ENCODE data around the gene STMND1. TPM values are rescaled to one million over a fixed set of nuclear protein-coding genes. Genes with fewer than 3 reads are reported as not detected.

The STMND1 gene
- total and polyA plus RNA-seq, 7 donors = not detected

DNA sequence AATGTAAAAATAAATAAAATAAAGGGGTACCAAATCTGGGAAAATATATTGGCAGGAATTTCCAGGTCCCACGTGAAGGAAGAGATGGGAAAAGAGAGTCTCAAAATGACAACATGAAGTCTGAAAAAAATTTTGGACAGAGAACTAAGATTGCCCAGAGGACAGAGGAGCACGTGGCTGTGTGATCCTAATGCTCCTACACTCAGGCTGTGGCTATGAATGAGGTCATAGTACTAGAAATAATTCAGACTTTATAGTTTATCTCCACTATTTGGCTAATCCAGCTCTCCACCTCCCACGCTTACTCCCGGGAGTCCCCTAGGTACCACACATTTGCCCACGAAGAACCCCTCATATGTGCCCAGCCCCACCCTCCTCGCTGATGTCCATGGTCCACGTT, 42.8 kb upstream of the STMND1 start:
- no peak for ATAC-seq

DNA sequence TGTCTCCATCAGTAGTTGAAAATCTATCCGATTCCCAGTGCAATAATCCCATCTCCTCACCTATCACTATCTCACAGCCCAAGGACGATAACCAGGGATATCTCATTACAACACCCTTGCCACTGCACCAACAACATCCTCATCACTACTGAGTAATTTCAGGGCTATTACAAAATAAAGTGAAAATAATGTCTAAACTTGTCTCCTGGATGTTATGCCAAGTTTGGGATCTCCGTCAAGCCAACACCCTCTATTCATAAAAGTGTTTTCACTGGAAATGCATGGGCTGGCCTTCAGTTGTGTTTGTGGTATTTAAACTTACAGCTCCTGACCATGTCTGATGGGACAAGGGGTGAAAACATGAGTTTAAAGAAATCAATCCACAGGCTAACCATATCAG, 42.0 kb upstream of the STMND1 start:
- Histone ChIP-seq H3K27me3 (ENCODE audit: insufficient read depth in 3 of 3, low read length in 2 of 3) (no peaks in the 10 kb centered on the region), H3K27ac (no peak overlapping the region), H3K4me3 (no peak overlapping the region), H3K9me3 (no peaks in the 10 kb centered on the region), H3K36me3 (ENCODE audit: insufficient read depth in 1 of 2, low read depth in 1 of 2) (no peaks in the 10 kb centered on the region), H3K4me1 (no peaks in the 10 kb centered on the region)
- WGBS, 3 donors = 66 to 79% (median 73%) methylated on average over 3 of the region's 3 CpGs
- intact Hi-C loops (cut with DNase I) = no loop called here
- ATAC-seq = no peak
- DNase-seq = no peak
- TF ChIP-seq CTCF (IDR thresholded peaks at IDR 0.05) = no peak

More for the DNA sequence above, 42.8 kb upstream of the STMND1 start:
- Histone ChIP-seq H3K36me3 (ENCODE audit: insufficient read depth in 1 of 2, low read depth in 1 of 2) (no peaks in the 10 kb centered on the region), H3K27me3 (ENCODE audit: insufficient read depth in 3 of 3, low read length in 2 of 3) (no peaks in the 10 kb centered on the region), H3K27ac (no peak overlapping the region), H3K4me1 (no peaks in the 10 kb centered on the region), H3K4me3 (no peak overlapping the region), H3K9me3 (no peaks in the 10 kb centered on the region)
- WGBS, 3 donors = 70 to 76% (median 71%) methylated on average over 7 of the region's 7 CpGs
- no peak for DNase-seq
- TF ChIP-seq CTCF (IDR thresholded peaks at IDR 0.05) = no peak
- intact Hi-C loops (cut with DNase I) = no loop called here

GRCh38 chr6:17061097-17061496, 40.8 kb upstream of the STMND1 start:
- 90 to 93% (median 93%) methylated on average over 2 of the region's 2 CpGs for WGBS, 3 donors
- intact Hi-C loops (cut with DNase I) = no loop called here
- Histone ChIP-seq H3K4me1 (no peaks in the 10 kb centered on the region), H3K27me3 (ENCODE audit: insufficient read depth in 3 of 3, low read length in 2 of 3) (no peaks in the 10 kb centered on the region), H3K27ac (no peak overlapping the region), H3K9me3 (no peaks in the 10 kb centered on the region), H3K4me3 (no peak overlapping the region), H3K36me3 (ENCODE audit: insufficient read depth in 1 of 2, low read depth in 1 of 2) (no peaks in the 10 kb centered on the region)
- ATAC-seq (no peak), DNase-seq (no peak)
- no peak for TF ChIP-seq CTCF (IDR thresholded peaks at IDR 0.05)

DNA sequence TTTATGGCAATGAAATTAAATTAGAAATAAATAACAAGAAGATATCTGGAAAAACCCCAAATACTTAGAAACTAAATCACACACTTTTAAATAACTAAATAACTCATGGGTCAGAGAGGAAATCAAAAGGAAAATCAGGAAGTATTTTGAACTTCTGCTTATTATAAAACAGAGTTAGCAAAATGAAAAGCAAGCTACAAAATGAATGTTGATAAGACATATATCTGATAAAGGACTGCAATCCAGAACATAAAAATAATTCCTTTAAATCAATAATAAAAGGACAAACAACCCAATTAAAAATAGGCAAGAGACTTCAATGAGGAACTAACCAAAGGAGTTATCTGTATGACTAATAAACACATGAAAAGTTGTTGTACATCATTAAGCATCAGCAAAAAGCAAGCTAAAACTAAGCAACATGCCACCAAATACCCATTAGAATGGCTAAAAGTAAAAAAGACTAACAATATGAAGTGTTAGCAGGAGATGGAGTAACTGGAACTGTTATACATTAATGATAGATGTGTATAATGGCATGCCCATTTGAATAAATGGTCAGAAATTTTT, 38.9 kb upstream of the STMND1 start:
- Histone ChIP-seq H3K27me3 (ENCODE audit: insufficient read depth in 3 of 3, low read length in 2 of 3) (no peaks in the 10 kb centered on the region), H3K4me1 (no peaks in the 10 kb centered on the region), H3K27ac (no peak overlapping the region), H3K36me3 (ENCODE audit: insufficient read depth in 1 of 2, low read depth in 1 of 2) (no peaks in the 10 kb centered on the region), H3K4me3 (no peak overlapping the region), H3K9me3 (no peaks in the 10 kb centered on the region)
- DNase-seq = no peak
- no peak for ATAC-seq
- intact Hi-C loops (cut with DNase I) = no loop called here
- TF ChIP-seq CTCF (IDR thresholded peaks at IDR 0.05) = no peak

DNA sequence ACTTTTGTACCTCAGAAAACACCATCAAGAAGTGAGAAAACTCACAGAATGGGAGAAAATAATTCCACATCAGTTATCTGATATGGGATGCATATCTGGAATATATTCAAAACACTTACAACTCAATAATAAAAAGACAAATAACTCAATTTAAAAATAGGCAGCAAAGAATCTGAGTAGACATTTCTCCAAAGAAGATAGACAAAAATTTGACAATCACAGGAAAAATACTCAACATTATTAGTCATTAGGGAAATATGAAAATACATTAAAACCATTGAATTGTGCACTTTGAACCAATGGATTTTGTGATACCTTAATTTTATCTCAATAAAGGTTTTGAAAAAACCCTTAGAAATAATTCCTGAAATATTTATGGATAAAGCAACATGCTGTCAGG, 36.9 kb upstream of the STMND1 start:
- Histone ChIP-seq H3K36me3 (ENCODE audit: insufficient read depth in 1 of 2, low read depth in 1 of 2) (no peaks in the 10 kb centered on the region), H3K27me3 (ENCODE audit: insufficient read depth in 3 of 3, low read length in 2 of 3) (no peaks in the 10 kb centered on the region), H3K4me3 (no peak overlapping the region), H3K27ac (no peak overlapping the region), H3K9me3 (peaks cover 3% of the 10 kb centered on the region), H3K4me1 (no peaks in the 10 kb centered on the region)
- ATAC-seq (no peak), DNase-seq (no peak)
- no peak for TF ChIP-seq CTCF (IDR thresholded peaks at IDR 0.05)
- intact Hi-C loops (cut with DNase I) = no loop called here

Measured in psoas muscle (tissue), 8 donors.